Measurements from ENCODE around the gene KLF16.

GRCh38 chr19:1811942-1812425, 51.4 kb downstream of the KLF16 start, which contains the start of gene ATP8B3:
- TF ChIP-seq CTCF (IDR thresholded peaks at IDR 0.05) (no peak), POLR2A (IDR thresholded peaks at IDR 0.05) (no peak)

Data from testis (tissue), 2 donors.